Natural killer cell (primary cell): ENCODE data around the gene TBCK. TPM values are rescaled to one million over a fixed set of nuclear protein-coding genes. Genes with fewer than 3 reads are reported as not detected.

Experiments used
- ATAC-seq, 3 donors: fragments of 150-1000 bp in 2 of 3; fragments of 200-7000 bp in 1 of 3; cut with Tn5 transposase; 1 replicate in 1 of 3; 2 replicates in 2 of 3; pipeline ENCODE4 v1.10.0; 2021; ENCODE audit warnings: mild to moderate bottlenecking in 2 of 3, moderate library complexity in 2 of 3
- DNase-seq, 2 donors: peaks; one replicate each; pipeline versions ENCODE4 v3.0.0 to v3.0.0-alpha.2; 2013 to 2021; ENCODE audit warnings: mixed read lengths in 1 of 2
- H3K27ac ChIP-seq: one replicate; pipeline ENCODE4 v1.5.1; 2013; ENCODE audit warnings: mild to moderate bottlenecking, low read length
- H3K27me3 ChIP-seq: one replicate; pipeline ENCODE4 v1.6.1; 2013; ENCODE audit warnings: low read length; ENCODE audit not compliant: control insufficient read depth, insufficient read depth
- H3K36me3 ChIP-seq: one replicate; pipeline ENCODE4 v1.6.1; 2013; ENCODE audit warnings: low read length; ENCODE audit not compliant: control insufficient read depth, insufficient read depth
- H3K4me1 ChIP-seq: one replicate; pipeline ENCODE4 v1.6.1; 2013; ENCODE audit warnings: low read length; ENCODE audit not compliant: control insufficient read depth, insufficient read depth
- H3K4me3 ChIP-seq: one replicate; pipeline ENCODE4 v1.5.1; 2013; ENCODE audit warnings: low read length
- H3K9me3 ChIP-seq: one replicate; pipeline ENCODE4 v1.6.1; 2013; ENCODE audit warnings: low read length; ENCODE audit not compliant: control insufficient read depth, insufficient read depth
- H3K27ac Mint-ChIP-seq, 2 donors: one replicate each; pipeline ENCODE4 v1.8.0; 2022; ENCODE audit warnings: mild to moderate bottlenecking in 2 of 2, mixed read lengths in 2 of 2, moderate library complexity in 1 of 2
- H3K27me3 Mint-ChIP-seq, 2 donors: one replicate each; pipeline ENCODE4 v1.8.0; 2022; ENCODE audit warnings: low read depth in 2 of 2, mixed read lengths in 2 of 2
- H3K36me3 Mint-ChIP-seq: one replicate; pipeline ENCODE4 v1.8.0; 2022; ENCODE audit warnings: mixed read lengths
- H3K4me1 Mint-ChIP-seq, 2 donors: one replicate each; pipeline ENCODE4 v1.8.0; 2022; ENCODE audit warnings: mixed read lengths in 2 of 2
- H3K4me3 Mint-ChIP-seq: one replicate; pipeline ENCODE4 v1.8.0; 2022; ENCODE audit warnings: mild to moderate bottlenecking, moderate library complexity, mixed read lengths
- H3K9me3 Mint-ChIP-seq, 2 donors: one replicate each; pipeline ENCODE4 v1.8.0; 2022; ENCODE audit warnings: mixed read lengths in 2 of 2
- WGBS: methylation state at CpG from one replicate; pipeline ENCODE4 v1.1.7; 2013; ENCODE audit warnings: missing lambda C conversion rate; ENCODE audit not compliant: insufficient coverage; 5-methylcytosine and 5-hydroxymethylcytosine counted together
- intact Hi-C: fragments of 100-400 bp; cut with micrococcal nuclease; formaldehyde crosslinking; loops from one replicate; pipeline ENCODE4 v1.14.2; 2022
- total RNA-seq, 4 donors: library from RNA; stranded (reverse); fragments of 120-200 nt in 1 of 4; gene quantifications; one replicate each; pipeline versions ENCODE4 v1.2.3 to v1.2.4, GENCODE V29; 2013 to 2022
- TF ChIP-seq, protein P1 (sequence below): fragments of 200-600 bp; IDR thresholded peaks from one replicate; pipeline ENCODE4 v1.8.0; 2022; ENCODE audit warnings: antibody characterized with exemption

The TBCK gene
- total RNA-seq, 3 donors from 2014 or later (not counting 1 experiment from before 2014, with no cell fraction given): 49.5 to 78.5 (median 54.2) TPM

- no peak overlapping the region for H3K4me3 ChIP-seq
- Mint-ChIP-seq H3K4me1 (no peaks in the 10 kb centered on the region), H3K4me3 (no peak overlapping the region), H3K9me3 (no peaks in the 10 kb centered on the region), H3K27ac (no peak overlapping the region), H3K27me3 (no peaks in the 10 kb centered on the region), H3K36me3 (no peaks in the 10 kb centered on the region)
- H3K27ac ChIP-seq: no peak overlapping the region
- WGBS: 89% methylated on average over 1 of the region's 2 CpGs
- DNase-seq: no peak
- H3K27me3 ChIP-seq: no peaks in the 10 kb centered on the region
- no peaks in the 10 kb centered on the region for H3K9me3 ChIP-seq
- ATAC-seq: no peak
- no peaks in the 10 kb centered on the region for H3K4me1 ChIP-seq
- H3K36me3 ChIP-seq: peaks cover 23% of the 10 kb centered on the region
- TF ChIP-seq, protein P1, sequence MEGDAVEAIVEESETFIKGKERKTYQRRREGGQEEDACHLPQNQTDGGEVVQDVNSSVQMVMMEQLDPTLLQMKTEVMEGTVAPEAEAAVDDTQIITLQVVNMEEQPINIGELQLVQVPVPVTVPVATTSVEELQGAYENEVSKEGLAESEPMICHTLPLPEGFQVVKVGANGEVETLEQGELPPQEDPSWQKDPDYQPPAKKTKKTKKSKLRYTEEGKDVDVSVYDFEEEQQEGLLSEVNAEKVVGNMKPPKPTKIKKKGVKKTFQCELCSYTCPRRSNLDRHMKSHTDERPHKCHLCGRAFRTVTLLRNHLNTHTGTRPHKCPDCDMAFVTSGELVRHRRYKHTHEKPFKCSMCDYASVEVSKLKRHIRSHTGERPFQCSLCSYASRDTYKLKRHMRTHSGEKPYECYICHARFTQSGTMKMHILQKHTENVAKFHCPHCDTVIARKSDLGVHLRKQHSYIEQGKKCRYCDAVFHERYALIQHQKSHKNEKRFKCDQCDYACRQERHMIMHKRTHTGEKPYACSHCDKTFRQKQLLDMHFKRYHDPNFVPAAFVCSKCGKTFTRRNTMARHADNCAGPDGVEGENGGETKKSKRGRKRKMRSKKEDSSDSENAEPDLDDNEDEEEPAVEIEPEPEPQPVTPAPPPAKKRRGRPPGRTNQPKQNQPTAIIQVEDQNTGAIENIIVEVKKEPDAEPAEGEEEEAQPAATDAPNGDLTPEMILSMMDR: no peak
- intact Hi-C loops: no loop called here
These were observed 70.8 kb downstream of the TBCK start for GRCh38 chr4:106245176-106245575.

DNA sequence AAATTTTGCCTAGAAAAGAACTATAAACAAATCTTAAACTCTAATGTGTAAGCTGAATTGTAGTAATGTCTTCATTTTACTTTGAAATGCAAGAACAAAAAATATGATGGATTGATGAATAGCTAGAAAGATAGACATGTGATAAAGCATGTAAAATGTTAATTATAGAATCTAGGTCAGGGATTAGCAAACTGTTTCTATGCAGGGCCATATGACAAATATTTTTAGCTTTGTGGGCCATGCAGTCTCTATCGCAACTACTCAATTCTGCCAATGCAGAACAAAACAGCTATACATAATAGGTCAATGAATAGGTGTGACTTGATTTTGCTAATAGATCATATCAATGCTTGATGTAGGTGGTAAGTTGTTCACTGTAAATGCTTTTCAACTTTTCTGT, 75.3 kb downstream of the TBCK start:
- intact Hi-C loops: no loop called here
- Mint-ChIP-seq H3K27ac (no peak overlapping the region), H3K9me3 (no peaks in the 10 kb centered on the region), H3K27me3 (no peaks in the 10 kb centered on the region), H3K4me3 (no peak overlapping the region), H3K4me1 (no peaks in the 10 kb centered on the region), H3K36me3 (no peaks in the 10 kb centered on the region)
- no peak for ATAC-seq
- Histone ChIP-seq H3K4me1 (no peaks in the 10 kb centered on the region), H3K4me3 (no peak overlapping the region), H3K9me3 (no peaks in the 10 kb centered on the region), H3K27me3 (no peaks in the 10 kb centered on the region), H3K27ac (no peak overlapping the region), H3K36me3 (peaks cover 4% of the 10 kb centered on the region)
- DNase-seq: no peak
- TF ChIP-seq, protein P1: no peak
- no CpG with 5 or more reads among the region's 1 CpG for WGBS

DNA sequence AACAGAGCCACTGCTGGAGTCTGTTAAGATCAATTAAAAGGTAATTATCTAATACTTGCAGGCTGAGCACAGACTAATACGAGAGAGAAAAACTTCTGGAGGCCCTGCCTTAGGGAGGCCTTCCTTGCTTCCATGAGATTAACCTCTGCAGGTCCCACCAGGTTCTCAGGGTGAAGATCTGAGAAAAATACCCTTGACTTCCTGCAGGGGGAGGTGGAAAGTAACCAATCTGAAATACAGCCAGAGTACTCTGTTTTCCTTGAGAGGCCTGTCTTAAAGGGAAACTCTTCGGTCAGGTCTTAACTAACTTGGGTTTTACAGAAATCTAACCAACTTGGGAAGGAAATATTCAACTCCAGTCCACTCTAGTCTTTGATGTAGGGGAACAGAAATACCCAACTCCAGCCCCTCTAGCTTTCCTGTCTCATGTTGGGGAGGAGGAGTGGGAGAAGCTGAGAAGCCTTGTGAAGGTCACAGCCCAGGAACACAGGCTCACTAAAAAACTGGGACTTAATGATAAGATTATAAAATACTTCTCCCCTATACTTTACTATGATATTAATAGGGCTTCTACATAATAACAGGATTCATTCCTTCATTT, 77.1 kb downstream of the TBCK start:
- Histone ChIP-seq H3K4me3 (no peak overlapping the region), H3K4me1 (no peaks in the 10 kb centered on the region), H3K27me3 (no peaks in the 10 kb centered on the region), H3K36me3 (peaks cover 13% of the 10 kb centered on the region), H3K9me3 (no peaks in the 10 kb centered on the region), H3K27ac (no peak overlapping the region)
- Mint-ChIP-seq H3K4me1 (no peaks in the 10 kb centered on the region), H3K27ac (no peak overlapping the region), H3K9me3 (no peaks in the 10 kb centered on the region), H3K4me3 (no peak overlapping the region), H3K27me3 (no peaks in the 10 kb centered on the region), H3K36me3 (peaks cover 9% of the 10 kb centered on the region)
- ATAC-seq (peak in 2 of 3 donors; percentile 52 to 53), DNase-seq (peak in 1 of 2 donors; percentile 35)
- TF ChIP-seq, protein P1: peak; percentile 56
- WGBS: 87% methylated on average over 2 of the region's 2 CpGs
- intact Hi-C loops: loop anchor here (10.0 kb wide), 1 partner anchor 1496 kb away; no protein-coding TSS in a partner anchor

- ATAC-seq: no peak
- TF ChIP-seq, protein P1: no peak
- Mint-ChIP-seq H3K4me3 (no peak overlapping the region), H3K9me3 (no peaks in the 10 kb centered on the region), H3K36me3 (peaks cover 36% of the 10 kb centered on the region), H3K27me3 (no peaks in the 10 kb centered on the region), H3K27ac (no peak overlapping the region), H3K4me1 (no peaks in the 10 kb centered on the region)
- no peak overlapping the region for H3K4me3 ChIP-seq
- no peak overlapping the region for H3K27ac ChIP-seq
- peaks cover 55% of the 10 kb centered on the region for H3K36me3 ChIP-seq
- DNase-seq: no peak
- no peaks in the 10 kb centered on the region for H3K9me3 ChIP-seq
- intact Hi-C loops: loop anchor here (10.0 kb wide), 1 partner anchor 1503 kb away; no protein-coding TSS in a partner anchor
- no peaks in the 10 kb centered on the region for H3K27me3 ChIP-seq
- H3K4me1 ChIP-seq: no peaks in the 10 kb centered on the region
These were observed 84.1 kb downstream of the TBCK start for GRCh38 chr4:106231931-106232330.
